Type B pancreatic cell (in vitro differentiated cells): Measurements from ENCODE around the gene PPP3R2. TPM values are rescaled to one million over a fixed set of nuclear protein-coding genes. Genes with fewer than 3 reads are reported as not detected.

Source experiments
- DNase-seq: peaks from one replicate; pipeline ENCODE4 v3.0.0; 2021; ENCODE audit warnings: mixed read lengths; ENCODE audit not compliant: unreplicated experiment; ENCODE audit errors: extremely low spot score
- H3K27ac Mint-ChIP-seq: 2 replicates; pipeline ENCODE4 v1.8.0; 2021; ENCODE audit warnings: mild to moderate bottlenecking, mixed read lengths
- H3K27me3 Mint-ChIP-seq: 2 replicates; pipeline ENCODE4 v1.8.0; 2021; ENCODE audit warnings: mixed read lengths
- H3K36me3 Mint-ChIP-seq: 2 replicates; pipeline ENCODE4 v1.8.0; 2021; ENCODE audit warnings: mixed read lengths
- H3K4me1 Mint-ChIP-seq: one replicate; pipeline ENCODE4 v1.8.0; 2021; ENCODE audit warnings: mixed read lengths; ENCODE audit not compliant: unreplicated experiment
- H3K4me3 Mint-ChIP-seq: 2 replicates; pipeline ENCODE4 v1.8.0; 2021; ENCODE audit warnings: mild to moderate bottlenecking, mixed read lengths
- H3K9me3 Mint-ChIP-seq: 2 replicates; pipeline ENCODE4 v1.8.0; 2021; ENCODE audit warnings: mixed read lengths
- CTCF ChIP-seq: fragments of 200-600 bp; sonication (generic); conservative IDR thresholded peaks from 2 replicates; pipeline ENCODE4 v1.5.0; 2021; ENCODE audit warnings: antibody characterized with exemption, mild to moderate bottlenecking
- long read RNA-seq: library from polyadenylated mRNA; unstranded; transcript quantifications from one replicate; pipeline ENCODE4 v2.0.0, GENCODE V29; 2020
- total RNA-seq: library from RNA; stranded (reverse); gene quantifications from 2 replicates; pipeline ENCODE4 v1.2.1, GENCODE V29; 2021; ENCODE audit warnings: low replicate concordance

PPP3R2 gene, protein sequence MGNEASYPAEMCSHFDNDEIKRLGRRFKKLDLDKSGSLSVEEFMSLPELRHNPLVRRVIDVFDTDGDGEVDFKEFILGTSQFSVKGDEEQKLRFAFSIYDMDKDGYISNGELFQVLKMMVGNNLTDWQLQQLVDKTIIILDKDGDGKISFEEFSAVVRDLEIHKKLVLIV
- 0.07 and 0.22 TPM in 2 replicates for total RNA-seq
- long read RNA-seq = 0 reads

GRCh38 chr9:101594796-101595195 is at the start of gene PPP3R2:
Gene PPP3R2, minus strand, starts transcription at chr9:101594969. Its CDS starts 48 bp downstream, at chr9:101594921.
- Mint-ChIP-seq H3K27ac (no peak within 1 kb of the TSS), H3K4me1 (no peaks in the 10 kb centered on the region), H3K27me3 (peaks cover 11% of the 10 kb centered on the region), H3K4me3 (no peak within 1 kb of the TSS), H3K9me3 (no peaks in the 10 kb centered on the region), H3K36me3 (no peaks in the 10 kb centered on the region)
- TF ChIP-seq CTCF = no peak
- DNase-seq = no peak

GRCh38 chr9:101639785-101640665 is 45.3 kb upstream of the PPP3R2 start:
- Mint-ChIP-seq H3K27me3 (peaks cover 19% of the 10 kb centered on the region), H3K4me1 (no peaks in the 10 kb centered on the region), H3K36me3 (no peaks in the 10 kb centered on the region), H3K9me3 (peaks cover under 1% of the 10 kb centered on the region), H3K27ac (no peak overlapping the region), H3K4me3 (no peak overlapping the region)
- no peak for TF ChIP-seq CTCF
- DNase-seq = no peak

- H3K36me3 Mint-ChIP-seq = no peaks in the 10 kb centered on the region
- H3K4me1 Mint-ChIP-seq = no peaks in the 10 kb centered on the region
- H3K27me3 Mint-ChIP-seq = peaks cover 23% of the 10 kb centered on the region
- DNase-seq = no peak
- no peak overlapping the region for H3K27ac Mint-ChIP-seq
- H3K9me3 Mint-ChIP-seq = no peaks in the 10 kb centered on the region
- no peak for TF ChIP-seq CTCF
- no peak overlapping the region for H3K4me3 Mint-ChIP-seq
Measured at GRCh38 chr9:101639311-101639710, 44.5 kb upstream of the PPP3R2 start.

DNA sequence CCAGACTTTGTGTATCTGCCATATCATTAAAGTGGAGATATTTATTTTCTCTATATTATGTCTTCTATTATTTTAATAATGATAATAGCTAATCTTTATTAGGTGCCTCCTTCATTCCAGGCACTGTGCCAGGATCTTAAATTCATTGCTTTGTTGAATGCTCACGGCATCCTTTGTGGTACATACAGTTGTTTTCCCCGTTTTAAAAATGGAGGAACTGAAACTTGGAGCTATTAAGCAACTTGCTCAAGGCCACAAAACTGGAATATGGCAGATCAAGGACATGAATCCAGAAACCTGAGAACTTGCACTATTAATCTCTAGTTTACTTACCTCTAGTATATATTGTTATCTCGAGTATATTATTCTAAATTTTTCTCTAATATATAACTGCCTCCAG is 41.5 kb upstream of the PPP3R2 start:
- no peak overlapping the region for H3K4me3 Mint-ChIP-seq
- no peaks in the 10 kb centered on the region for H3K4me1 Mint-ChIP-seq
- no peak overlapping the region for H3K27ac Mint-ChIP-seq
- no peaks in the 10 kb centered on the region for H3K36me3 Mint-ChIP-seq
- H3K27me3 Mint-ChIP-seq = peaks cover 28% of the 10 kb centered on the region
- DNase-seq = no peak
- H3K9me3 Mint-ChIP-seq = no peaks in the 10 kb centered on the region
- TF ChIP-seq CTCF = no peak

GRCh38 chr9:101635473-101635872 is 40.7 kb upstream of the PPP3R2 start:
- peaks cover 24% of the 10 kb centered on the region for H3K27me3 Mint-ChIP-seq
- no peak overlapping the region for H3K27ac Mint-ChIP-seq
- DNase-seq = no peak
- no peak for TF ChIP-seq CTCF
- no peaks in the 10 kb centered on the region for H3K9me3 Mint-ChIP-seq
- no peak overlapping the region for H3K4me3 Mint-ChIP-seq
- no peaks in the 10 kb centered on the region for H3K4me1 Mint-ChIP-seq
- no peaks in the 10 kb centered on the region for H3K36me3 Mint-ChIP-seq
